Measurements from ENCODE around the gene KRT12.

- TF ChIP-seq ZFP3 (CRISPR knock-in tag; IDR thresholded peaks at IDR 0.05): no peak
- TF ChIP-seq ARNTL (CRISPR knock-in tag; IDR thresholded peaks at IDR 0.05; ENCODE audit: borderline replicate concordance, low read depth): no peak
- no peak for TF ChIP-seq ZNF565 (CRISPR knock-in tag; conservative IDR thresholded peaks at IDR 0.05; ENCODE audit: low read depth)
- TF ChIP-seq PATZ1 (CRISPR knock-in tag; IDR thresholded peaks at IDR 0.05; ENCODE audit: borderline replicate concordance): no peak
- no peak for TF ChIP-seq ZC3H10 (CRISPR knock-in tag; IDR thresholded peaks at IDR 0.05)
Observed at GRCh38 chr17:40903129-40903847, 36.3 kb upstream of the KRT12 start.

Measured in SK-N-SH treated with all-trans-retinoic acid at 6 μM for 48 hours (cell line).